Lower lobe of right lung (tissue), 2 donors: ENCODE results near the gene PRKAR2A. TPM values are rescaled to one million over a fixed set of nuclear protein-coding genes. Genes with fewer than 3 reads are reported as not detected.

Experiments used
- ATAC-seq, 2 donors: fragments of 200-7000 bp; cut with Tn5 transposase; one replicate each; pipeline ENCODE4 v1.9.1; 2020 to 2022; ENCODE audit warnings: mild to moderate bottlenecking in 2 of 2, moderate library complexity in 2 of 2
- DNase-seq: peaks from one replicate; pipeline ENCODE4 v3.0.0-alpha.2; 2020
- H3K27ac ChIP-seq: fragments of 200-600 bp; one replicate; pipeline ENCODE4 v1.8.0; 2022
- H3K27me3 ChIP-seq: fragments of 200-600 bp; one replicate; pipeline ENCODE4 v1.8.0; 2022; ENCODE audit warnings: low read depth
- H3K36me3 ChIP-seq: fragments of 200-600 bp; one replicate; pipeline ENCODE4 v1.8.0; 2022; ENCODE audit warnings: mild to moderate bottlenecking
- H3K4me1 ChIP-seq: fragments of 200-600 bp; one replicate; pipeline ENCODE4 v1.8.0; 2022
- H3K4me3 ChIP-seq: fragments of 200-600 bp; one replicate; pipeline ENCODE4 v1.8.0; 2022; ENCODE audit warnings: mild to moderate bottlenecking
- H3K9me3 ChIP-seq: fragments of 200-600 bp; one replicate; pipeline ENCODE4 v1.8.0; 2022
- intact Hi-C: fragments of 100-400 bp; cut with DNase I; formaldehyde crosslinking; loops from one replicate; pipeline ENCODE4 v1.11.0; 2022
- total RNA-seq: library from RNA; stranded (reverse); fragmentation: NEBNext Ultra II Directional; extraction: Animal tissue kit (Norgen Biotek cat#: 25700); gene quantifications from one replicate; pipeline ENCODE4 v1.2.1, GENCODE V29; 2021
- TF ChIP-seq, protein P1 (sequence below): fragments of 200-600 bp; IDR thresholded peaks from one replicate; pipeline ENCODE4 v1.8.0; 2022; ENCODE audit warnings: antibody characterized with exemption, mild to moderate bottlenecking
- donor health status: DM: no; HTN: yes; CAD: no; lungs with severe emphysema.

Gene PRKAR2A
- total RNA-seq, 1 donor from 2014 or later, result 45.5 TPM

DNA sequence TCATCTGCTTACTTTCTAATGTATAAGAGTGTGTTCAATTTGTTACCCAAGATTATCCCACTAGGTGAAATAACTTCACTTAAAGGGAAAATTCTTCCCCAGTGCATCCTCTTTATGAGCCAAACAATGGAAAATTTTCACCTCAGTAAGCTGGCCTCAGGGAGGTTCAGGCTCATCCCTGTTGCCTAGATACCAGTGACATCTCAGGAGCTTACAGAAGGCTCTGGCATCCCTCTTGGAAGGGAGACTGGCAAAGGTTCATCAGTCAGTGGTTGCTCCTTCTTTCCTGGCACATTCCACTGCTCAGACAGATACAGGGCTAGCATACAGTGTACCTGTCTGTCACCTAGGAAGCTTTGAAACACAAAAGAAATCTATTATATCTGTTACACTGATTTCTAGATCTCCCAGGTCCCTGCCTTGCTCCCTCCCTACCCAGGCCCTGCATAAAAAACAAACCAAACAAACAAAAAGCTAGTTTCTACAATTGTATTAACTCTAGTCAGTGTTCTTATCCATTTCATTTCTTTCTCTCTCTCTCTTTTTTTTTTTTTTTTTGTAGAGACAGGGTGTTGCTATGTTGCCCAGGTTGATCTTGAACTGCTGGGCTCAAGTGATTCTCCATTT lies 132.4 kb downstream of the PRKAR2A start:
- Histone ChIP-seq H3K9me3 (no peaks in the 10 kb centered on the region), H3K4me3 (peak overlapping the region; percentile 85), H3K36me3 (peaks cover 47% of the 10 kb centered on the region), H3K4me1 (peaks cover 56% of the 10 kb centered on the region), H3K27ac (no peak overlapping the region), H3K27me3 (no peaks in the 10 kb centered on the region)
- TF ChIP-seq, protein P1, sequence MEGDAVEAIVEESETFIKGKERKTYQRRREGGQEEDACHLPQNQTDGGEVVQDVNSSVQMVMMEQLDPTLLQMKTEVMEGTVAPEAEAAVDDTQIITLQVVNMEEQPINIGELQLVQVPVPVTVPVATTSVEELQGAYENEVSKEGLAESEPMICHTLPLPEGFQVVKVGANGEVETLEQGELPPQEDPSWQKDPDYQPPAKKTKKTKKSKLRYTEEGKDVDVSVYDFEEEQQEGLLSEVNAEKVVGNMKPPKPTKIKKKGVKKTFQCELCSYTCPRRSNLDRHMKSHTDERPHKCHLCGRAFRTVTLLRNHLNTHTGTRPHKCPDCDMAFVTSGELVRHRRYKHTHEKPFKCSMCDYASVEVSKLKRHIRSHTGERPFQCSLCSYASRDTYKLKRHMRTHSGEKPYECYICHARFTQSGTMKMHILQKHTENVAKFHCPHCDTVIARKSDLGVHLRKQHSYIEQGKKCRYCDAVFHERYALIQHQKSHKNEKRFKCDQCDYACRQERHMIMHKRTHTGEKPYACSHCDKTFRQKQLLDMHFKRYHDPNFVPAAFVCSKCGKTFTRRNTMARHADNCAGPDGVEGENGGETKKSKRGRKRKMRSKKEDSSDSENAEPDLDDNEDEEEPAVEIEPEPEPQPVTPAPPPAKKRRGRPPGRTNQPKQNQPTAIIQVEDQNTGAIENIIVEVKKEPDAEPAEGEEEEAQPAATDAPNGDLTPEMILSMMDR, result no peak
- intact Hi-C loops, result no loop called here
- no peak for ATAC-seq
- no peak for DNase-seq

DNA sequence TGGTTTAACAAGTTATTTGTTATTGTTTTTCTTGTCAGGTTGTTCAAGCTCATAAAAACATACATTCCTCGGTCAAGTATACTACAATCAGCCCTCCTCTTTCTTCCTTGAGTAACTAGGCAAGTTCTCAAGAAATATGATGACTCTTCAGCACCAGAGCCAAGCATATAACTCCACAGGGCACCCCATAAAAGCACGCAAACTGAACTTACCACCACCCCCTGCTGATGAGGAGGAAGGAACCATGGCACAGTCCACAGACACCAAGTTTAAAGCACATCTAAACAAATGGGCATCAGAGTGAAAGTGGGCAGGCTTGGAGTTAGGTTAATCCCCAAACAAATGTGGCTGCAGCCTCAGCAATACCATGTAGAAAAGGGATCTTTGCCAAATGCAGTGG lies 135.9 kb downstream of the PRKAR2A start:
- H3K9me3 ChIP-seq, result no peaks in the 10 kb centered on the region
- no peak overlapping the region for H3K4me3 ChIP-seq
- H3K36me3 ChIP-seq, result peaks cover 73% of the 10 kb centered on the region
- DNase-seq, result no peak
- no peak overlapping the region for H3K27ac ChIP-seq
- no peaks in the 10 kb centered on the region for H3K27me3 ChIP-seq
- no peak for ATAC-seq
- TF ChIP-seq, protein P1, result no peak
- H3K4me1 ChIP-seq, result peaks cover 77% of the 10 kb centered on the region
- intact Hi-C loops, result no loop called here

DNA sequence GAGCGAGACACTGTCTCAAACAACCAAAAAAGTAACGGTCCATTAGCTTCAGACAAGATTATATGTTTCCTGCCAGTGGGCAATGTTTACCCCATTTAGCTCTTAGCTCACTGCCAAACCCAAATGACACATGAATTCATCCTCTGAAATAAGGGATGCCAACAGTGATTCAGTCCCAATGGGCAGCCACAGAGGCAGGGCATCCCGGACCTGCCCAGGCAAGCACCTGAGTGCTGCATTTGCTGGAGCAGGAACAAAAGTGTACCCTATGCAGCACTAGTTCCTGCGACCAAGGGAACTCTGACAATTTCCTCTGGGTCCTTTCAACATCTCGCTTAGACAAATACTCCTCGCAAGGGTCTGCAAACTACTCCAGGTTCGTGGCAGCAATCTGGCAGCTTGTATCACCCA lies 138.6 kb downstream of the PRKAR2A start:
- H3K4me1 ChIP-seq, result peaks cover 58% of the 10 kb centered on the region
- H3K9me3 ChIP-seq, result no peaks in the 10 kb centered on the region
- H3K36me3 ChIP-seq, result peaks cover 67% of the 10 kb centered on the region
- intact Hi-C loops, result no loop called here
- H3K27ac ChIP-seq, result peak overlapping the region; percentile 26
- TF ChIP-seq, protein P1, result no peak
- ATAC-seq (peak; percentile 62 to 77), DNase-seq (no peak)
- no peaks in the 10 kb centered on the region for H3K27me3 ChIP-seq
- H3K4me3 ChIP-seq, result no peak overlapping the region

DNA sequence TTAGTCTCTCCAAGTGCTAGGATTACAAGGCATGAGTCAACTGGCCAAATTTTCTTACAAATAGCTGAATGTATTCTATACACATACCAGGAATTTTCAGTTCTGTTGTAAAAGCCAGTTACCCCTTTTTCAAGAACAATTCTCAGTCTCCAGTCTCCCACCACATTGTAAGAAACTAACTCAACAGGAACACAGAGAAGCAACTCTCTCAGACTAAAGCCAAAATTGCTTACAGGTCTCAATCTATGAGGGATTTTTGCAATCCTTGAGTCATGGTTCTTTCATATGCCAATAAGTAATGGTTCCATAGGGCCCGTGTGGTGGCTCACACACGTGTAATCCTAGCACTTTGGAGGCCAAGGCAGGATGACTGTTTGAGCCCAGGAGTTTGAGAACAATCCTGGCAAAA lies 139.2 kb downstream of the PRKAR2A start:
- Histone ChIP-seq H3K9me3 (no peaks in the 10 kb centered on the region), H3K4me1 (peaks cover 57% of the 10 kb centered on the region), H3K27me3 (no peaks in the 10 kb centered on the region), H3K4me3 (no peak overlapping the region), H3K36me3 (peaks cover 61% of the 10 kb centered on the region), H3K27ac (peak overlapping the region; percentile 26)
- no peak for DNase-seq
- intact Hi-C loops, result no loop called here
- TF ChIP-seq, protein P1, result no peak
- ATAC-seq, result no peak

DNA sequence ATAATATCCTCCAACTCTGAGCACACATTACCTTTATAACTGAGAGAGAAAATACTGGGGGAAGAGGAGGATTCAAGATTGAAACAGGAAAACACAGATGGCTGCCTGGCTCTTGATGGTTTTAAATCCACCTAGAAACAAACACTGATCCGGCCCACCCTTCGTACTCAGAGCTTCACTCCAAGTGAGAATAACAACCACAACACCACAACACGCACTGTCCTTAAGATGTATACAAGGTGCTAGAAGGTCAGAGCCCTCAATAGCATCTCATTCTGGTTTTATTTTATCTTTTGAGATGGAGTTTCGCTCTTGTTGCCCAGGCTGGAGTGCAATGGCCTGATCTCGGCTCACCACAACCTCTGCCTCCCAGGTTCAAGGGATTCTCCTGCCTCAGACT lies 140.5 kb downstream of the PRKAR2A start:
- DNase-seq, result no peak
- H3K27ac ChIP-seq, result no peak overlapping the region
- no peak overlapping the region for H3K4me3 ChIP-seq
- H3K36me3 ChIP-seq, result peaks cover 50% of the 10 kb centered on the region
- ATAC-seq, result no peak
- intact Hi-C loops, result no loop called here
- TF ChIP-seq, protein P1, result no peak
- no peaks in the 10 kb centered on the region for H3K9me3 ChIP-seq
- peaks cover 49% of the 10 kb centered on the region for H3K4me1 ChIP-seq
- no peaks in the 10 kb centered on the region for H3K27me3 ChIP-seq
